Left ventricle myocardium inferior (tissue), 1 donor: ENCODE results near the gene CFAP107. TPM values are rescaled to one million over a fixed set of nuclear protein-coding genes. Genes with fewer than 3 reads are reported as not detected.

Source experiments
- DNase-seq: peaks from one replicate; pipeline ENCODE4 v3.0.0-alpha.2; 2020
- H3K27ac ChIP-seq: fragments of 200-600 bp; replicated peaks from 2 replicates; pipeline ENCODE4 v1.8.0; 2021
- H3K27me3 ChIP-seq: fragments of 200-600 bp; 2 replicates; pipeline ENCODE4 v1.8.0; 2021; ENCODE audit warnings: low read depth
- H3K36me3 ChIP-seq: fragments of 200-600 bp; 2 replicates; pipeline ENCODE4 v1.8.0; 2021
- H3K4me1 ChIP-seq: fragments of 200-600 bp; 2 replicates; pipeline ENCODE4 v1.8.0; 2021
- H3K4me3 ChIP-seq: fragments of 200-600 bp; 2 replicates; pipeline ENCODE4 v1.8.0; 2021; ENCODE audit warnings: mild to moderate bottlenecking, moderate library complexity
- H3K9me3 ChIP-seq: fragments of 200-600 bp; replicated peaks from 2 replicates; pipeline ENCODE4 v1.8.0; 2021
- intact Hi-C: fragments of 100-400 bp; cut with micrococcal nuclease; formaldehyde crosslinking; loops from one replicate; pipeline ENCODE4 v1.11.0; 2022
- total RNA-seq: library from RNA; stranded (reverse); fragmentation: NEBNext Ultra II Directional; extraction: Animal tissue kit (Norgen Biotek cat#: 25700); gene quantifications from one replicate; pipeline ENCODE4 v1.2.1, GENCODE V29; 2021
- TF ChIP-seq, protein P1 (sequence below): fragments of 200-600 bp; IDR thresholded peaks from 2 replicates; pipeline ENCODE4 v1.8.0; 2021; ENCODE audit warnings: antibody characterized with exemption, mild to moderate bottlenecking, borderline replicate concordance
- donor health status: DM: no; HTN: yes; CAD: no; lungs with severe emphysema.

CFAP107 gene
- total RNA-seq, 1 donor from 2014 or later = not detected

DNA sequence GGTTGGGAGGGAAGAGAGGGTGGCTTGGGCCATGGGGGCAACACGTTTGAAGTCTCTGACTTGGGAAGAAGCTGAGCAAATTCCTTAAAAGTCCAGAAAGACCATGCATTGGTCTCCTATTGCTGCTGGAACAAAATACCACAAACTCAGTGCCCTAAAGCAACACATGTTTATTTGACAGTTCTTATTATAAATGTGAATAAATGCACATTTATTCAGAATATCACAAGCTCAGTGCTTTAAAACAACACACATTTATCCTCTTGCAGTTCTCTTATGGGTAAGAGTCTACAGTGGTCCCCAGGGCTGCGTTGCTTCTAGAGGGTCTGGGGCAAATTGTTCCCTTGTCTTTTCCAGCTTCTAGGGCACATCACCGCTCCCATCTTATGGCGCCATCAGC lies 17.5 kb downstream of the CFAP107 start:
- TF ChIP-seq, protein P1, sequence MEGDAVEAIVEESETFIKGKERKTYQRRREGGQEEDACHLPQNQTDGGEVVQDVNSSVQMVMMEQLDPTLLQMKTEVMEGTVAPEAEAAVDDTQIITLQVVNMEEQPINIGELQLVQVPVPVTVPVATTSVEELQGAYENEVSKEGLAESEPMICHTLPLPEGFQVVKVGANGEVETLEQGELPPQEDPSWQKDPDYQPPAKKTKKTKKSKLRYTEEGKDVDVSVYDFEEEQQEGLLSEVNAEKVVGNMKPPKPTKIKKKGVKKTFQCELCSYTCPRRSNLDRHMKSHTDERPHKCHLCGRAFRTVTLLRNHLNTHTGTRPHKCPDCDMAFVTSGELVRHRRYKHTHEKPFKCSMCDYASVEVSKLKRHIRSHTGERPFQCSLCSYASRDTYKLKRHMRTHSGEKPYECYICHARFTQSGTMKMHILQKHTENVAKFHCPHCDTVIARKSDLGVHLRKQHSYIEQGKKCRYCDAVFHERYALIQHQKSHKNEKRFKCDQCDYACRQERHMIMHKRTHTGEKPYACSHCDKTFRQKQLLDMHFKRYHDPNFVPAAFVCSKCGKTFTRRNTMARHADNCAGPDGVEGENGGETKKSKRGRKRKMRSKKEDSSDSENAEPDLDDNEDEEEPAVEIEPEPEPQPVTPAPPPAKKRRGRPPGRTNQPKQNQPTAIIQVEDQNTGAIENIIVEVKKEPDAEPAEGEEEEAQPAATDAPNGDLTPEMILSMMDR = no peak
- H3K4me1 ChIP-seq = no peaks in the 10 kb centered on the region
- intact Hi-C loops = no loop called here
- H3K27ac ChIP-seq = no peak overlapping the region
- H3K4me3 ChIP-seq = no peak overlapping the region
- H3K36me3 ChIP-seq = no peaks in the 10 kb centered on the region
- peaks cover 51% of the 10 kb centered on the region for H3K27me3 ChIP-seq
- H3K9me3 ChIP-seq = peaks cover 5% of the 10 kb centered on the region
- DNase-seq = no peak

DNA sequence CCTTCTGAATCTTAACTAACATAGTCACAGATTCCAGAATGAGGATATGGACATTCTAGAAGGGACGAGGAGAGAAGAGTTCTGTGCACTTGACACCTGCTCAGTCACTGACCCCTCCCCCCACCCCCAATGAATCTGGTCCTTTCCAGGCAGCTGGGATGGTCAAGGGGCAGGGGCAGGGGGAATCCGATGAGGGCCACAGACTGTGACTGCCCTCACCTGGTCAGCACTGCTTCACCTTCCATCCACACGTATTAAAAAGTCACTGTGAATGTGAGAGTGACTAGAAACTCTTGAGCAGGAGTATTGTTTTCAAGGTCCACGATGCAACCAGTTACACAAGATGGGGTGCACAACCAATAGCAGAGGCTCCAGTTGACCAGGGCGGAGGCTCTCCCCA lies 18.0 kb downstream of the CFAP107 start:
- Histone ChIP-seq H3K27me3 (peaks cover 51% of the 10 kb centered on the region), H3K4me1 (no peaks in the 10 kb centered on the region), H3K4me3 (no peak overlapping the region), H3K36me3 (no peaks in the 10 kb centered on the region), H3K27ac (no peak overlapping the region), H3K9me3 (peaks cover 5% of the 10 kb centered on the region)
- intact Hi-C loops = no loop called here
- TF ChIP-seq, protein P1 = no peak
- no peak for DNase-seq

DNA sequence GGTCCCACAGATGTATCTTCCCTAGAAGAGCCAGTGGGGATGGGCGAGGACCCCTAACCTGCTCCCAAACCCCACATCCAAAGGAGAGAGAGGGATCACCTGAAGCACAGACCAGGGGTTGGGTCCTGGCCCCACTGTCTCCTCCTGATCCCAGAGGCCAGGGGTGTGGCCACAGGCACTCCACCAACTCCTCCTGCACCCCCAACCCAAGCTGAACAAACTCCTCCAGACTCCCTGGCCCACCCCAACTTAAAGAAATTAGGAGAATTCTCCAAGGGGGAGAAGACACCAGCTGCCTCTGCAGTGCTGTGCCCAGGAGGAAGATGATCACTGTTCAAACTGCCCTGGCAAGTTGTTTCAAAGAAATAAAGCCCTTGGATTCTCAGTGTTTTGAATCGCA lies 23.0 kb downstream of the CFAP107 start:
- H3K27me3 ChIP-seq = peaks cover 66% of the 10 kb centered on the region
- H3K4me1 ChIP-seq = no peaks in the 10 kb centered on the region
- TF ChIP-seq, protein P1 = no peak
- intact Hi-C loops = no loop called here
- no peak overlapping the region for H3K4me3 ChIP-seq
- no peaks in the 10 kb centered on the region for H3K36me3 ChIP-seq
- H3K27ac ChIP-seq = no peak overlapping the region
- H3K9me3 ChIP-seq = peaks cover 9% of the 10 kb centered on the region
- DNase-seq = no peak

DNA sequence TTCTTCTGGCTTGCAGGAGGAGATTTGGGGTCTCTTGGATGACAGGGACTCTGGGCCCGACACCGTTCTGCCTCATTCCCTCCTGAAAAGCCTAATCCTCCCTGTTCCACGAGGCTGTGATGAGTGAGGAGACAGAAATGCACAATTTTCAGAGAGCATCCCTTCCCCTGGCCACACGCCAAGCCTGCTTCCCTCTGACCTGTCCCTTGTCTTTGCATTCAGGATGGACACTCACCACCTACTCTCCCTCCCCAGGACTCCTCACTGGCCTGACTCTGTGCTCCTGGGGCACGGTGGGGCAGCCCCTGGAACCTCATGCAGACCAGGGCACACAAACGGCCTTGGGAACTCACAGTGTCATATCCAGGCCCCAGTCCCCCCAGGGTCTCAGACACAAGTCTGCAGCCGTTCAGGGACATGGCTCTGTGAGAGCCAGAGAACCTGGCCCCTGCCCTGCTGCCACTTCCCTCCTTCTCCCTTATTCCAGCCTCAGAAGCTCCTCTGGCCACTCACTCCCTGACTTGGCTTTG lies 24.0 kb downstream of the CFAP107 start:
- peaks cover 71% of the 10 kb centered on the region for H3K27me3 ChIP-seq
- H3K4me3 ChIP-seq = no peak overlapping the region
- H3K36me3 ChIP-seq = no peaks in the 10 kb centered on the region
- peaks cover 9% of the 10 kb centered on the region for H3K9me3 ChIP-seq
- H3K27ac ChIP-seq = no peak overlapping the region
- DNase-seq = no peak
- TF ChIP-seq, protein P1 = no peak
- intact Hi-C loops = no loop called here
- H3K4me1 ChIP-seq = no peaks in the 10 kb centered on the region

DNA sequence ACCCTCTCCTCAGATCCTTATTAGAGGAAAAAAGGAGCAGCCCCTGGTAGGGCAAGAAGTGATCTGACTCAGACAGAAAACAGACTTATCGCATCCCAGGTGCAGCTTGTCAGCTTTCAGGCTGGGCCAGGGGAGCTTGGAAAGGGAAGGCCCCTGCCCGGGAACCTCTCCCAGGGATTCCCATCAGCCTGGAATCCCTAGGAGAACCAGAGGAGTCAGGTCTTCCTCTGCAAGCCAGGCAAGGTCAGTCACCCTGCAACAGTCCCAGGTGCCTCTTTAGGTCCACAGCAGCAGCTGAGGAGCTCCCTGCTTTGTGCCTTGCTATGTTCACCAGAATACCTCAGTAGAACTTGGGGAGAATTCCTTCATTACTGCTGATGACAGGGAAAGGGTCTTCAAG lies 24.6 kb downstream of the CFAP107 start:
- Histone ChIP-seq H3K4me1 (no peaks in the 10 kb centered on the region), H3K36me3 (no peaks in the 10 kb centered on the region), H3K9me3 (peaks cover 9% of the 10 kb centered on the region), H3K27ac (no peak overlapping the region), H3K4me3 (no peak overlapping the region), H3K27me3 (peaks cover 77% of the 10 kb centered on the region)
- intact Hi-C loops = no loop called here
- TF ChIP-seq, protein P1 = no peak
- DNase-seq = no peak
